Measurements from ENCODE around the gene FLT3LG.

The FLT3LG gene

DNA sequence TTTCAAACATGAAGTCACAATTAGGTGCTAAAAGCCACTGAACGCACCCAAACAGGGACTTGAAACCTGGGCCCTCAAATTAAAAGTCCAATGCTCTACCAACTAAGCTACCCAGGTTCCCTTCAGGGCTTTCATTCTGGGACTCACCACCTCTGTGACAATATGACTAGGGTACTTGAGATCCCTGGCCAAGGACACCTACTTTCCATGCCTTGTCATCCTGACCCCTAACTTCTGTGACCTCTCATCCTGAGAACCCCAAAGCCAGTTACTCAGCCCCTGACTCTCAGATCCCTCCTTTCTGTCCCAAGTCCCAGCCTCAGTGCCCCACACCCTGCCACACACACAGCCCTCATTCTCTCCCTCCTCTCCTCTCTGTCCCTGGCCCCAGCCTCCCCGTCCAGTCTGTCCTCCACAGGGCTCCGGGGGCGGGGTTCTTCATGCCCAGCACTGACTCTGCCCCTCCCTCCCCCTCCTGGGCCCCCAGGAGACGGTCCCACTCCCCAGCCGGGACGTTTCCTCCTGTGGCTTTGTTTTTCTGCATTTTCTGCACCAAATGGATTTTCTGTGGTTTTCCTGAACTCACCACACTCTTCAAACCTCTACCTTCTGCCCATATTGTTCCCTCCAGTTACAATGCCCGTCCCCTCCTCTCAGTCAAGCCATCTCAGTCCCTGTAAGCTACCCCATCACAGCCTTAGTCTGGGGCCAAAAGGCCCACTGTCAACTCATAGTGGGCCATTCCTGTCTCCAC lies 60.8 kb downstream of the FLT3LG start:
- Histone ChIP-seq H3K79me2 (ENCODE audit: low read length) (no peaks in the 10 kb centered on the region), H2AFZ (ENCODE audit: low read length) (peak overlapping the region; percentile 78; the same call in 1 of the 2 replicates), H3K4me1 (ENCODE audit: low read length) (peaks cover 17% of the 10 kb centered on the region), H4K20me1 (ENCODE audit: insufficient read depth, low read length) (no peaks in the 10 kb centered on the region), H3K9ac (ENCODE audit: low read length) (no peak overlapping the region), H3K9me3 (replicated peaks; ENCODE audit: insufficient read depth, low read length) (no peaks in the 10 kb centered on the region), H3K4me2 (ENCODE audit: low read depth, low read length) (peak overlapping the region; percentile 85), H3K9me2 (replicated peaks; ENCODE audit: insufficient read depth, low read length) (no peaks in the 10 kb centered on the region), H3K27me3 (replicated peaks; ENCODE audit: insufficient read depth, low read length) (peaks cover 54% of the 10 kb centered on the region), H3K4me3 (ENCODE audit: low read length) (peak overlapping the region; percentile 73), H3K36me3 (replicated peaks; ENCODE audit: insufficient read depth, low read length) (no peaks in the 10 kb centered on the region), H3K27ac (ENCODE audit: low read length) (no peak overlapping the region), H3F3A (ENCODE audit: insufficient read depth, low read length) (0 out of 2 replicates have a peak, but pooled peaks cover 12% of the 10 kb centered on the region)
- TF ChIP-seq, protein P1, sequence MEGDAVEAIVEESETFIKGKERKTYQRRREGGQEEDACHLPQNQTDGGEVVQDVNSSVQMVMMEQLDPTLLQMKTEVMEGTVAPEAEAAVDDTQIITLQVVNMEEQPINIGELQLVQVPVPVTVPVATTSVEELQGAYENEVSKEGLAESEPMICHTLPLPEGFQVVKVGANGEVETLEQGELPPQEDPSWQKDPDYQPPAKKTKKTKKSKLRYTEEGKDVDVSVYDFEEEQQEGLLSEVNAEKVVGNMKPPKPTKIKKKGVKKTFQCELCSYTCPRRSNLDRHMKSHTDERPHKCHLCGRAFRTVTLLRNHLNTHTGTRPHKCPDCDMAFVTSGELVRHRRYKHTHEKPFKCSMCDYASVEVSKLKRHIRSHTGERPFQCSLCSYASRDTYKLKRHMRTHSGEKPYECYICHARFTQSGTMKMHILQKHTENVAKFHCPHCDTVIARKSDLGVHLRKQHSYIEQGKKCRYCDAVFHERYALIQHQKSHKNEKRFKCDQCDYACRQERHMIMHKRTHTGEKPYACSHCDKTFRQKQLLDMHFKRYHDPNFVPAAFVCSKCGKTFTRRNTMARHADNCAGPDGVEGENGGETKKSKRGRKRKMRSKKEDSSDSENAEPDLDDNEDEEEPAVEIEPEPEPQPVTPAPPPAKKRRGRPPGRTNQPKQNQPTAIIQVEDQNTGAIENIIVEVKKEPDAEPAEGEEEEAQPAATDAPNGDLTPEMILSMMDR (IDR thresholded peaks at IDR 0.05; ENCODE audit: low read length), result no peak
- TF ChIP-seq EZH2phosphoT487 (IDR thresholded peaks at IDR 0.05; ENCODE audit: low read length), result no peak
- TF ChIP-seq EZH2 (optimal IDR thresholded peaks at IDR 0.05; ENCODE audit: low read depth, low read length), result no peak
- DNase-seq, result no peak
